HG03432 (cell line): ENCODE data around the gene RIC3.

Experiments used
- ATAC-seq: cut with Tn5 transposase; IDR thresholded peaks from one replicate; pipeline ENCODE4 v1.9.1; 2021; ENCODE audit warnings: mild to moderate bottlenecking, moderate library complexity; ENCODE audit not compliant: unreplicated experiment

RIC3 gene

DNA sequence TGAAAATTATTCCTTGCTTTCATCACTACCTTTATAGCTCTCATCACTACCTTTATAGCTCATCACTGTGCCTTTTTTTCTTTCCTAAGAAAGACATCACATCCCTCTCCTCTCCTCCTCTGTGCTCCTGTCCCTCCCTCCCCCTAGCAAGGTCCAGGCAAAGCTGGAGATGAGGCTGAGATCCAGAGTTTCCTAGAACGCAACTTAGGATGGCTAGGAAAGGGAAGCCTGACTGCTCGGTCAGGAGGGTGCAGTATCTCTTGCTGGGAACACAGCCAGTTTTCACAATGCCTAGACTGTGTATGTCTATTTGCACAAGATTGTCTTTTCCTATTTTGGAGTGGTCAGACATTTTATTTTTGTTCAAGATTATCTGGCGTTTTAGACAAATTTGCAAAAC lies 63.2 kb downstream of the RIC3 start:
- no peak for ATAC-seq

DNA sequence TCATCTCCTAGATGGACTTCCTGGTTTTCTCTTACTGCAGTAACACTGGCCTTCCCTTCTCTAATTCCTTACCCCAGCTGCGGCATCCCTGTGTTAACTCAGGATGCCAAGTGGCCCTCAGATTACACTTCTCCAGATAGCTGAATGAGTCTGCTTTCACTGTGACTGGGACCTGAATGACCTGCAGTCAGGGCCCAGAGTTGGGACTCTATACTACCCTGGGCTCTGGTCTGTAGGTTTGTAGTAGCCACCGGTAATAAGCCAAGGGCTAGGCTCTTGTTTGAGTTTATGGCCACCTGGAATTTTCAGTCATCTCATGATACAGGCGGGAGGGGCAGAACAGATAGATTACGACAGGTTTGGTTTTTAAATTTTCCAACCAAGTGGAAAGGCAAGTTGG lies 63.7 kb downstream of the RIC3 start:
- no peak for ATAC-seq

GRCh38 chr11:8103909-8104308 lies 64.9 kb downstream of the RIC3 start:
- no peak for ATAC-seq

DNA sequence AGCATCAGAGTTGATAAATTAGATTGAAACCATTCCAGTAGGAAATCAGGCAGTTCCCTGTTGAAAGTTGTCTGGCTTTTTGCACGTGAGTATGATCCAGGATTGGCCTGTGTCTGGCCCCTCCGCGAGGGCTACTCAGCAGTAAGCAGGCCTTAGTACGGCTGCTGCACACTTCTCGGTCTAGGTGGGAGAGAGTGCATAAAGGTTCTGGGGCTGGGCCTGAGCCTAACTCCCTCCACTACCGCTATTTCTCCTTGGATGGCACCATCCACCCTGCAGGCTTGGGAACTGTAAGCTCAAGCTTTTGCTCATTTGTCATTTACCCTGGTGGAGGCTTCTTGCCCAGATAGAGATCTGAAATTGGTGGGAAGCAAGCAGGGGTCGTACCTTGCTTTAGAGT lies 65.9 kb downstream of the RIC3 start:
- ATAC-seq, result no peak

- ATAC-seq, result no peak
Measured at GRCh38 chr11:8102296-8102915, 66.4 kb downstream of the RIC3 start.

DNA sequence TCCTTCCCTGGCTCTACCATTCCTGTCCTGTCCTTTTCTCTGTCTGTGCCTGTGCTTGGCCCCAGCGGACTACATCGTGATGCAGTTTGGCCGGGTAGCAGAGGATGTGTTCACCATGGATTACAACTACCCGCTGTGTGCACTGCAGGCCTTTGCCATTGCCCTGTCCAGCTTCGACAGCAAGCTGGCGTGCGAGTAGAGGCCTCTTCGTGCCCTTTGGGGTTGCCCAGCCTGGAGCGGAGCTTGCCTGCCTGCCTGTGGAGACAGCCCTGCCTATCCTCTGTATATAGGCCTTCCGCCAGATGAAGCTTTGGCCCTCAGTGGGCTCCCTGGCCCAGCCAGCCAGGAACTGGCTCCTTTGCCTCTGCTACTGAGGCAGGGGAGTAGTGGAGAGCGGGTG lies 67.4 kb downstream of the RIC3 start:
- no peak for ATAC-seq

DNA sequence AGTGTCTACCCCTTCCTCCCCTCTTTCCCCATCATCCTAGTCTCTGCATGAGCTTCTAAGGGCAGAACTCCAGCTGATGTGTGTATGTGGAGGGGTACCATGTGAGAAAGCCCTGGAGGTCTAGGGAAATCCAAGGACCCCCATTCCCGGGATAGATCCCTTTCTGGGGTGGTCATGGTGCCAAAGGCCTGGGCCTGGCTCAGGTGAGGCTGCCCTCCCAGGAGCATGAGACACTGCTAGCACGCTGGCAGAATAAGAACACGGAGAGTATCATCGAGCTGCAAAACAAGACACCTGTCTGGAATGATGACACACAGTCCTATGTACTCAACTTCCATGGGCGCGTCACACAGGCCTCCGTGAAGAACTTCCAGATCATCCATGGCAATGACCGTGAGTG lies 68.2 kb downstream of the RIC3 start:
- no peak for ATAC-seq

GRCh38 chr11:8100158-8100557 lies 68.7 kb downstream of the RIC3 start:
- ATAC-seq, result no peak

- peak; percentile 71 for ATAC-seq
Measured at GRCh38 chr11:8099291-8099899, 69.4 kb downstream of the RIC3 start.

DNA sequence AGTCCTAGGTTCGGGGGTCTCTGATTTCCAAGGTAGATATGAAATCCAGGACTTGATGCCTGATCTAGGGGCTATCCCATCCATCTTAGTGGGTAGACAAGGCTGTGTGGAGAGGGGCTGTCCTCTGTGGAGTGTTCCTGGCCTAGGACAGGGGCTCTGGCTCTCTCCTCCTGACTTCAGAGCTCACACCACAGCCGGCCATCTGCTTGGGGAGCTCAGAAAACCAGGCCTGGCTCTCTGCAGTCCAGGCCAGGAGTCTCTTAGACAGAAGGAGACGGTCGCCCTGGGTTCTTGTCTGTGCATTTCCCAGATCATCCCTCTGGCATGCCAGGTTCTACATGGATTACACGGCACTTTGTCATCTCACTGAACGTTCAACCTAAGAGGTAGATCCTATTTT lies 69.9 kb downstream of the RIC3 start:
- ATAC-seq, result no peak

GRCh38 chr11:8098361-8098760 lies 70.5 kb downstream of the RIC3 start:
- no peak for ATAC-seq

GRCh38 chr11:8097926-8098325 lies 70.9 kb downstream of the RIC3 start:
- no peak for ATAC-seq

DNA sequence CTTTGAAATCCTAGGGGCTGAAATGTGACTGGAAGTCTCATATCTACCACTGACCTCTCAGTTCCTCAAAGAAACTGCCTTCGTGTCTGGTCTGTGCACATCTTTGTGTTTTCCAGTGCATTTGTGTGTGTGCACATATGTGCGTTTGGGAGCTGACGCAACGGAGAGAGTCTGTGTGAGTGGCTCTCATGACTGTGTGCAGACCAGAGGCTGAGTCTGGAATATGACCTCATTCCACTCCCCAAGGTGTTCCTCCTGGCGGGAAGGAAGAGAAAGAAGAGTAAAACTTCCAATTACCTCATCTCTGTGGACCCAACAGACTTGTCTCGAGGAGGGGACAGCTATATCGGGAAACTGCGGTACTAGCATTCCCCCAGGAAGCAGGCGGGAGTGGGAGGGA lies 71.4 kb downstream of the RIC3 start:
- ATAC-seq, result no peak

DNA sequence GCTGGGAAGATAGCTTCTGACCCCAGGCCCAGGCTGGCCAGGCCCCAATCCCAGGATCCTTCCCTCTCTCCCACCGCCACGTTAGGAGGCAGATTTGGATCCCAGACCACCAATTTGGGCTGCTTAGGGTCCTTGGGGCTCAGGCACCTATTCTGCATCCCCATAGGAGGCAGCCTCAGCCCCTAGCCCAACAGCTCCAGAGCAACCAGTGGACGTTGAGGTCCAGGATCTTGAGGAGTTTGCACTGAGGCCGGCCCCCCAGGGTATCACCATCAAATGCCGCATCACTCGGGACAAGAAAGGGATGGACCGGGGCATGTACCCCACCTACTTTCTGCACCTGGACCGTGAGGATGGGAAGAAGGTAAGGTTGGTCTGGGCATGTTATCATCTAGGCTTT lies 71.8 kb downstream of the RIC3 start:
- no peak for ATAC-seq

- no peak for ATAC-seq
Measured at GRCh38 chr11:8096575-8096974, 72.2 kb downstream of the RIC3 start.

DNA sequence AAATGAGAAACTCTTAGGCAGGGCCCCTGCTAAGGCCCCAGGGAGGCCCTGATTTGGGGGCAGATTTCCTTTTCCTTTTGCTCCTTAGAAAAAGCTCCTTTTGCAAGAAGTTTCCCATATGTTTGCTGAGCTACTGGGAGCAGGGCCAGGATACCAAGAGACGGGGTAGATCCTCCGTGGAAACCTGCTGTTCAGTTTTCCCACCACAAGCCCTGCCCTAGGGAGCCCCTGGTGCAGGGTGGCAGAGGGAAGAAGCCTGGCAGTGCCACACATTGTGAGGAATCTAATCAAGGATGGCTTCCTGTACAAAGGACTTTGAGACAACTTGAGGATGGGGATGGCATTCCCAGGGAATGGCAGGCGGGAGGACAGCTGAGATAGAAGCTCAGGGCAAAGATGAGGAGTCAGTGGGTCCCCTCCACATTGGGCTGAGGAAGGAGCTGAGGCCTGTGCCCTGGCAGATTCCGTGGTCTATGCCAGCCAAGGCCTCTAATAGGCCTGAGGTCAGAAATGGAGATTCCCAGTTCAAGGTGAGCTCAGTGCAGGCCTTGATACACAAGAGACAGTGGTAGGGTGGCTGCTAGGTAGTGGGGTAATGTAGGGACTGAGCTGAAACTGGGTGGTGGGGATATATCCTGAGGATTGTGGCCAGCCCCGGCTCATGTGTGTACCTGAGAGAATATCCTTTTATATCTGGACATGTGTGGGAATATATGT lies 72.9 kb downstream of the RIC3 start:
- no peak for ATAC-seq

DNA sequence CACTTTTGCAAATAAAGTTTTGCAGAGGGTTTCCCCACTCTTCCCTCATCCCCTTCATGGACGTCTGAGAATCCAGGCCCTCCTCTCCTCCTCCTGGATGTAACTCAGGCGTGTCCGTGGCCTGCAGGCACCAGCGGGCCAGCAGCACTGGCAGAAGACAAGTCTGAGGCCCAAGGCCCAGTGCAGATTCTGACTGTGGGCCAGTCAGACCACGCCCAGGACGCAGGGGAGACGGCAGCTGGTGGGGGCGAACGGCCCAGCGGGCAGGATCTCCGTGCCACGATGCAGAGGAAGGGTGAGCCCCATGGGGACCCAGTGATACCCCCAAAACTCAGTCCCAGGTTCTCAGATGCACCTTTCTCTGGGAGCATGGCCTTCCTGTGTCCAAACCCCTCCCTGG lies 73.5 kb downstream of the RIC3 start:
- no peak for ATAC-seq

- ATAC-seq, result no peak
Measured at GRCh38 chr11:8094656-8095055, 74.2 kb downstream of the RIC3 start.

DNA sequence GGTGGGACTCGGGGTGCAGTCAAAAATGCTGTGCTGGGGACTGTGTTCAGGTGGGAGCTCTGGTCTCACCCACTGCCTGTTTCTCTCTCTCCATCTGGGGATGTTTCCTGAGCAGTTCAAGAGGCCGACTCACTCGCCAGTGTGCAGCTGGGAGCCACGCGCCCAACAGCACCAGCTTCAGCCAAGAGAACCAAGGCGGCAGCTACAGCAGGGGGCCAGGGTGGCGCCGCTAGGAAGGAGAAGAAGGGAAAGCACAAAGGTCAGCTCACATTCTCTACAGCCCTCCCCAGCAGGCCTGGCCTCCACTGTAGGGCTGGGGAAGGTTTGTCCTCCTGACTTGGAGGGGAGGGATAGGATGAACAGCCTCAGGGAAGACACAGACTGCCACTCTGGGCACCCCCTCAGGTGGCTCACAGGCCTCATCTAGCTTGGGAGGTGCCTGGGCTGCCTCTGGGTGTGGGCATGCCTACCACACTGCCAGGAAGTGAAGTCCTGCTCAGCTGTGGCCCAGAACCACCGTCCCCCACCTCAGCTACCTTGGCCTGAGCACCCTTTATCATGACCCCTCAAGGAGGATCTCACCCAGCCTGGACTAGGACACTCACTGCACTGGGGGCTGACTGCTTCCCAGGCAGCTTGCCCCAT lies 74.8 kb downstream of the RIC3 start:
- no peak for ATAC-seq

- peak; percentile 77 for ATAC-seq
Measured at GRCh38 chr11:8092587-8093424, 76.0 kb downstream of the RIC3 start.

GRCh38 chr11:8091721-8092120 lies 77.1 kb downstream of the RIC3 start:
- ATAC-seq, result no peak
